H1 (cell line): ENCODE data around the gene CCDC18. TPM values are rescaled to one million over a fixed set of nuclear protein-coding genes. Genes with fewer than 3 reads are reported as not detected.

Experiments
- CTCF ChIA-PET: fragments of 300-600 bp; sonication (Branson Sonifier 250); formaldehyde crosslinking; loops from one replicate; lab custom pipeline; 2021; ENCODE audit not compliant: partially characterized antibody; lab: Charles Lee
- POLR2A ChIA-PET: fragments of 300-600 bp; sonication (Branson Sonifier 250); formaldehyde crosslinking; loops from one replicate; lab custom pipeline; 2021; ENCODE audit warnings: inconsistent platforms; ENCODE audit not compliant: partially characterized antibody; lab: Charles Lee
- DNase-seq, 2 experiments: peaks; one replicate each; pipeline versions ENCODE4 v3.0.0 to v3.0.0-alpha.2; 2010 to 2022; ENCODE audit warnings: low spot score in 2 of 2, low read depth in 1 of 2, mixed read lengths in 1 of 2
- FAIRE-seq: peaks from 2 replicates; lab custom pipeline; 2011; peaks lifted over from hg19 to GRCh38; lab: Jason Lieb, UNC
- H2AFZ ChIP-seq: 2 replicates; pipeline ENCODE4 v1.8.1; 2012; ENCODE audit warnings: low read length, inconsistent platforms
- H2AK5ac ChIP-seq: 2 replicates; pipeline ENCODE4 v1.6.1; 2013; ENCODE audit warnings: low read depth, low read length
- H2BK120ac ChIP-seq: replicated peaks from 2 replicates; pipeline ENCODE3; 2013; ENCODE audit warnings: low read depth, low read length, inconsistent platforms
- H2BK12ac ChIP-seq: 2 replicates; pipeline ENCODE4 v1.6.1; 2013; ENCODE audit warnings: low read depth, low read length
- H2BK15ac ChIP-seq: 2 replicates; pipeline ENCODE4 v1.6.1; 2013; ENCODE audit warnings: low read length
- H2BK20ac ChIP-seq: 2 replicates; pipeline ENCODE4 v1.6.1; 2013; ENCODE audit warnings: low read length
- H2BK5ac ChIP-seq: 2 replicates; pipeline ENCODE4 v1.6.1; 2013; ENCODE audit warnings: low read depth, low read length
- H3K14ac ChIP-seq: 2 replicates; pipeline ENCODE4 v1.6.1; 2013; ENCODE audit warnings: inconsistent platforms; ENCODE audit not compliant: insufficient read length
- H3K18ac ChIP-seq: 2 replicates; pipeline ENCODE4 v1.6.1; 2013; ENCODE audit warnings: low read length; ENCODE audit errors: extremely low read depth
- H3K23ac ChIP-seq: 2 replicates; pipeline ENCODE4 v1.6.1; 2013; ENCODE audit warnings: inconsistent platforms; ENCODE audit not compliant: insufficient read length
- H3K23me2 ChIP-seq: 2 replicates; pipeline ENCODE4 v1.6.1; 2013; ENCODE audit warnings: low read depth, low read length
- H3K27ac ChIP-seq: 2 replicates; pipeline ENCODE4 v1.6.1; 2011; ENCODE audit warnings: low read depth, low read length, inconsistent platforms
- H3K27me3 ChIP-seq, 4 experiments: replicated peaks in 1 of 4; 1 replicate in 1 of 4; 2 replicates in 3 of 4; pipeline versions ENCODE4 v1.6.1 to v1.8.1; 2011 to 2013; ENCODE audit warnings: low read length in 3 of 4, mild to moderate bottlenecking in 3 of 4, inconsistent platforms in 2 of 4, mixed read lengths in 2 of 4, moderate library complexity in 1 of 4; ENCODE audit not compliant: control insufficient read depth in 3 of 4, insufficient read depth in 3 of 4; ENCODE audit errors: extremely low read depth in 1 of 4
- H3K36me3 ChIP-seq, 4 experiments: 2 replicates each; pipeline versions ENCODE4 v1.6.1 to v1.8.1; 2011 to 2013; ENCODE audit warnings: mild to moderate bottlenecking in 4 of 4, low read length in 3 of 4, moderate library complexity in 2 of 4, control low read depth in 1 of 4, inconsistent platforms in 1 of 4; ENCODE audit not compliant: insufficient read depth in 4 of 4, control insufficient read depth in 2 of 4
- H3K4ac ChIP-seq: replicated peaks from 2 replicates; pipeline ENCODE3; 2013; ENCODE audit warnings: low read length, low read depth, mixed read lengths, inconsistent platforms; ENCODE audit not compliant: insufficient read length
- H3K4me1 ChIP-seq, 4 experiments: replicated peaks in 1 of 4; 1 replicate in 1 of 4; 2 replicates in 3 of 4; pipeline versions ENCODE4 v1.6.1 to v1.8.1; 2011 to 2013; ENCODE audit warnings: low read length in 3 of 4, inconsistent platforms in 2 of 4, mixed read lengths in 1 of 4; ENCODE audit not compliant: insufficient read depth in 4 of 4, control insufficient read depth in 3 of 4
- H3K4me2 ChIP-seq, 2 experiments: 2 replicates each; pipeline versions ENCODE4 v1.6.1 to v1.8.1; 2011 to 2013; ENCODE audit warnings: low read depth in 2 of 2, low read length in 2 of 2, control low read depth in 1 of 2, inconsistent platforms in 1 of 2, mild to moderate bottlenecking in 1 of 2; ENCODE audit not compliant: insufficient read depth in 1 of 2
- H3K4me3 ChIP-seq, 4 experiments: fragments of 200-600, 300-600 bp in 1 of 4; sonication (generic), shearing (Covaris generic), sonication (Bioruptor Twin) in 1 of 4; 2 replicates each; pipeline versions ENCODE4 v1.5.1 to v1.8.1; 2011 to 2016; ENCODE audit warnings: low read length in 4 of 4, low read depth in 3 of 4, control low read depth in 2 of 4, inconsistent platforms in 2 of 4, mild to moderate bottlenecking in 2 of 4, mixed read lengths in 1 of 4, moderate library complexity in 1 of 4; ENCODE audit not compliant: insufficient read depth in 2 of 4; ENCODE audit errors: extremely low read depth in 1 of 4
- H3K56ac ChIP-seq: replicated peaks from 2 replicates; pipeline ENCODE3; 2013; ENCODE audit warnings: low read depth, mild to moderate bottlenecking, mixed read lengths, low read length, inconsistent platforms; ENCODE audit not compliant: insufficient read length
- H3K79me1 ChIP-seq: 2 replicates; pipeline ENCODE4 v1.6.1; 2013; ENCODE audit warnings: low read depth, low read length, control low read depth
- H3K79me2 ChIP-seq, 2 experiments: 2 replicates each; pipeline versions ENCODE4 v1.6.1 to v1.8.1; 2012 to 2013; ENCODE audit warnings: low read length in 2 of 2, mild to moderate bottlenecking in 2 of 2, inconsistent platforms in 1 of 2; ENCODE audit not compliant: insufficient read depth in 2 of 2, control insufficient read depth in 1 of 2
- H3K9ac ChIP-seq, 4 experiments: replicated peaks in 1 of 4; 1 replicate in 1 of 4; 2 replicates in 3 of 4; pipeline versions ENCODE4 v1.6.1 to v1.8.1; 2011 to 2013; ENCODE audit warnings: low read depth in 3 of 4, low read length in 3 of 4, control low read depth in 2 of 4, mild to moderate bottlenecking in 2 of 4, moderate library complexity in 2 of 4, inconsistent platforms in 1 of 4; ENCODE audit errors: extremely low read depth in 1 of 4
- H3K9me3 ChIP-seq, 2 experiments: 2 replicates each; pipeline versions ENCODE4 v1.6.1 to v1.8.1; 2012 to 2013; ENCODE audit warnings: mild to moderate bottlenecking in 2 of 2, moderate library complexity in 2 of 2, control low read depth in 1 of 2, inconsistent platforms in 1 of 2, low read depth in 1 of 2, low read length in 1 of 2, mixed read lengths in 1 of 2; ENCODE audit not compliant: insufficient read depth in 2 of 2
- H4K20me1 ChIP-seq, 2 experiments: replicated peaks in 1 of 2; 2 replicates each; pipeline versions ENCODE3 to v1.8.1; 2011 to 2013; ENCODE audit warnings: inconsistent platforms in 2 of 2, low read length in 2 of 2, mild to moderate bottlenecking in 1 of 2; ENCODE audit not compliant: insufficient read depth in 2 of 2, control insufficient read depth in 1 of 2
- H4K5ac ChIP-seq: 2 replicates; pipeline ENCODE4 v1.6.1; 2013; ENCODE audit warnings: low read length, low read depth, mixed read lengths, inconsistent platforms; ENCODE audit not compliant: insufficient read length
- H4K8ac ChIP-seq: 2 replicates; pipeline ENCODE4 v1.8.0; 2013; ENCODE audit warnings: mild to moderate bottlenecking, moderate library complexity, low read length, inconsistent platforms; ENCODE audit not compliant: insufficient read depth; ENCODE audit errors: extremely low read depth
- H4K91ac ChIP-seq: replicated peaks from 2 replicates; pipeline ENCODE3; 2013; ENCODE audit warnings: low read length, mixed read lengths, inconsistent platforms; ENCODE audit not compliant: insufficient read length
- CEBPB ChIP-seq: IDR thresholded peaks from 2 replicates; pipeline ENCODE4 v1.6.1; 2012; ENCODE audit warnings: low read depth, low read length
- CTCF ChIP-seq, 3 experiments: IDR thresholded peaks; 1 replicate in 2 of 3; 2 replicates in 1 of 3; pipeline versions ENCODE4 v1.5.1 to v1.6.1; 2011; ENCODE audit warnings: low read length in 3 of 3, mild to moderate bottlenecking in 3 of 3, inconsistent platforms in 2 of 3, low read depth in 1 of 3, moderate library complexity in 1 of 3; ENCODE audit not compliant: insufficient read depth in 1 of 3; ENCODE audit errors: control extremely low read depth in 1 of 3
- E2F6 ChIP-seq: IDR thresholded peaks from 2 replicates; pipeline ENCODE4 v1.6.1; 2012; ENCODE audit warnings: inconsistent platforms
- EGR1 ChIP-seq: IDR thresholded peaks from 2 replicates; pipeline ENCODE4 v1.6.1; 2011; ENCODE audit warnings: low read depth, low read length, borderline replicate concordance
- KDM1A ChIP-seq: fragments of 200-600, 300-600 bp; sonication (generic); IDR thresholded peaks from 2 replicates; pipeline ENCODE4 v1.7.1; 2016; ENCODE audit warnings: mild to moderate bottlenecking, low read length, borderline replicate concordance
- KDM4A ChIP-seq: IDR thresholded peaks from one replicate; pipeline ENCODE4 v1.7.1; 2012; ENCODE audit warnings: low read depth, mild to moderate bottlenecking, moderate library complexity, low read length, inconsistent platforms; ENCODE audit not compliant: severe bottlenecking
- KDM5A ChIP-seq: fragments of 200-600 bp; IDR thresholded peaks from 2 replicates; pipeline ENCODE4 v1.7.1; 2012; ENCODE audit warnings: mild to moderate bottlenecking, low read length, inconsistent platforms, mixed read lengths
- MAFK ChIP-seq: IDR thresholded peaks from 2 replicates; pipeline ENCODE4 v1.6.1; 2012; ENCODE audit warnings: low read depth, mild to moderate bottlenecking, improper control_type of control experiment, low read length
- MAX ChIP-seq: IDR thresholded peaks from 2 replicates; pipeline ENCODE4 v1.6.1; 2012; ENCODE audit warnings: inconsistent platforms
- POLR2A ChIP-seq, 2 experiments: IDR thresholded peaks; 1 replicate in 1 of 2; 2 replicates in 1 of 2; pipeline ENCODE4 v1.6.1; 2011; ENCODE audit warnings: low read depth in 2 of 2, low read length in 2 of 2, mild to moderate bottlenecking in 2 of 2; ENCODE audit errors: control extremely low read depth in 1 of 2
- SP4 ChIP-seq: IDR thresholded peaks from 2 replicates; pipeline ENCODE4 v1.6.1; 2012; ENCODE audit warnings: low read length, inconsistent platforms
- TAF7 ChIP-seq: optimal IDR thresholded peaks from 2 replicates; pipeline ENCODE3; 2011; ENCODE audit warnings: low read depth, mild to moderate bottlenecking, inconsistent platforms, low read length, moderate library complexity, borderline replicate concordance
- TCF12 ChIP-seq: IDR thresholded peaks from 2 replicates; pipeline ENCODE4 v1.6.1; 2011; ENCODE audit warnings: low read depth, mild to moderate bottlenecking, low read length
- polyA plus RNA-seq, 7 experiments: library from polyadenylated mRNA; depleted of rRNA in 3 of 7; stranded (reverse) in 5 of 7; unstranded in 2 of 7; fragments of >200 nt in 5 of 7; fragments of 200-250 nt in 2 of 7; gene quantifications; 1 replicate in 5 of 7; 2 replicates in 1 of 7; 4 replicates in 1 of 7; pipeline versions ENCODE4 v1.2.1 to v1.2.3, GENCODE V29; 2011 to 2013; ENCODE audit warnings: missing spikeins in 2 of 7, mixed read lengths in 2 of 7
- total RNA-seq: library from RNA; stranded (reverse); fragmentation: NEBNext Ultra II Directional; extraction: Animal tissue kit (Norgen Biotek cat#: 25700); gene quantifications from 2 replicates; pipeline ENCODE4 v1.2.1, GENCODE V29; 2021

CCDC18 gene
- total and polyA plus RNA-seq, 2 of the 8 experiments (the other 6 are each of a cell fraction or from before 2014, with no cell fraction given), result 3.0 to 21.2 TPM

GRCh38 chr1:93257889-93258288 lies 77.4 kb downstream of the CCDC18 start:
- H3K4me1 ChIP-seq, result no peaks in the 10 kb centered on the region
- DNase-seq (no peak), FAIRE-seq (no peak)
- no peak overlapping the region for H4K91ac ChIP-seq
- no peak for TF ChIP-seq E2F6
- TF ChIP-seq CTCF (IDR thresholded peaks at IDR 0.05; ENCODE audit: control extremely low read depth in 1 of 3, insufficient read depth in 1 of 3, low read depth in 1 of 3, low read length in 3 of 3), result no peak
- no peak for TF ChIP-seq KDM1A
- TF ChIP-seq EGR1, result no peak
- TF ChIP-seq MAX, result no peak
- no peak for TF ChIP-seq SP4
- TF ChIP-seq MAFK, result no peak
- TF ChIP-seq TAF7, result no peak
- TF ChIP-seq KDM5A, result no peak
- no peak for TF ChIP-seq KDM4A
- no peak for TF ChIP-seq POLR2A (IDR thresholded peaks at IDR 0.05; ENCODE audit: control extremely low read depth in 1 of 2, low read depth in 2 of 2, low read length in 2 of 2)
- TF ChIP-seq TCF12, result no peak
- no peak for TF ChIP-seq CEBPB
- H3K14ac ChIP-seq, result no peak overlapping the region
- H3K4ac ChIP-seq, result no peak overlapping the region
- H4K20me1 ChIP-seq, result no peaks in the 10 kb centered on the region
- H3K79me1 ChIP-seq, result no peaks in the 10 kb centered on the region
- no peak overlapping the region for H3K23ac ChIP-seq
- no peak overlapping the region for H4K5ac ChIP-seq
- no peaks in the 10 kb centered on the region for H3K79me2 ChIP-seq
- no peaks in the 10 kb centered on the region for H3K23me2 ChIP-seq
- no peak overlapping the region for H3K56ac ChIP-seq
- H2BK12ac ChIP-seq, result no peak overlapping the region
- no peak overlapping the region for H2AK5ac ChIP-seq
- H3K36me3 ChIP-seq, result peaks cover 0 to 41% (median 12%) of the 10 kb centered on the region in 4 experiments; a peak in 6 of 8 replicates
- no peak overlapping the region for H2AFZ ChIP-seq
- no peak overlapping the region for H3K4me2 ChIP-seq
- H3K9ac ChIP-seq, result no peak overlapping the region
- H3K18ac ChIP-seq, result no peak overlapping the region
- no peak overlapping the region for H3K27ac ChIP-seq
- H3K9me3 ChIP-seq, result peaks cover 11 to 16% of the 10 kb centered on the region in 2 experiments
- no peak overlapping the region for H2BK15ac ChIP-seq
- H2BK5ac ChIP-seq, result no peak overlapping the region
- no peak overlapping the region for H3K4me3 ChIP-seq
- H4K8ac ChIP-seq, result no peak overlapping the region
- CTCF ChIA-PET, result no interaction called here
- no peak overlapping the region for H2BK120ac ChIP-seq
- POLR2A ChIA-PET, result interaction anchor here (1.3 kb wide), 1 partner anchor 12 kb away, joined by 3 read pairs; no protein-coding TSS in a partner anchor
- H2BK20ac ChIP-seq, result no peak overlapping the region
- no peaks in the 10 kb centered on the region for H3K27me3 ChIP-seq
